NCI-H2196 (cell line): ENCODE data around the gene IL1RAPL1.
"Not testable (repeated sequence)": the region's sequence is repeated elsewhere in the genome, so short reads cannot be mapped to it uniquely, and the experiment has no call there.

Experiments
- DNase-seq: peaks from one replicate; lab custom pipeline; 2025; ENCODE audit not compliant: unreplicated experiment; lab: John Stamatoyannopoulos, UW

Gene IL1RAPL1

GRCh38 chrX:28766561-28766960 lies 179.3 kb downstream of the IL1RAPL1 start:
- DNase-seq: not testable (repeated sequence)

DNA sequence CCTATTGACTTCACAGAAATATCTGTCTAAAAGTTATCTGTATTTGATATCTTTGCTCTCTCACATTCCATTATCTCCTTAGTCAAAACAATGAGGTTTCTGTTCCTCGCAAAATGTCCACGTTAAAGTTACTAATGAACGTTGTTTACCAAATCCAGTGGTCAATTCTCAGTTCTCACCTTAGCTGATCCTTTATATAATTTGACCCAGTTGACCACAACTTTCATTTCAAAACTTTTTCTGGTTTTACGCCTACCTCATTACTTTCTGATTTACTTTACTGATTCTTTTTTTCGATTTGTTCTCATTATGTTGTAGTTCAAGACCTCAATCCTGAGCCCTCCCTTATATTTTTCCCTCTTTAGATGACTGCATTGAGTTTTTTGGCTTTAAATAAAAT lies 186.6 kb downstream of the IL1RAPL1 start:
- DNase-seq: no peak

- no peak for DNase-seq
Observed at GRCh38 chrX:28787206-28787605, 200.0 kb downstream of the IL1RAPL1 start.

DNA sequence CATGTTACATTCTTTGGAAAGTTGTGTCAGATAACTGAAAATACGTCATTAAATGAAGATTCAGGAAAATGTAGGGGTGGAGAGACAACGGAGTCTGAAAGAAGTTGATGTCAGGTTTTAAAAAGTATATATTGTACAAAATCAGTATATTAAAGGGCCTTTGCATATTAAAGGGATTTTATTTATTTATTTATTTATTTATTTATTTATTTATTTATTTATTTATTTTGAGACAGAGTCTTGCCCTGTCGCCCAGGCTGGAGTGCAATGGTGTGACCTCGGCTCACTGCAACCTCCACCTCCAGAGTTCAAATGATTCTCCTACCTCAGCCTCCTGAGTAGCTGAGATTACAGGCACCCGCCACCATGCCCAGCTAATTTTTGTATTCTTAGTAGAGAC lies 213.4 kb downstream of the IL1RAPL1 start:
- not testable (repeated sequence) for DNase-seq

GRCh38 chrX:28802625-28803024 lies 215.4 kb downstream of the IL1RAPL1 start:
- no peak for DNase-seq

DNA sequence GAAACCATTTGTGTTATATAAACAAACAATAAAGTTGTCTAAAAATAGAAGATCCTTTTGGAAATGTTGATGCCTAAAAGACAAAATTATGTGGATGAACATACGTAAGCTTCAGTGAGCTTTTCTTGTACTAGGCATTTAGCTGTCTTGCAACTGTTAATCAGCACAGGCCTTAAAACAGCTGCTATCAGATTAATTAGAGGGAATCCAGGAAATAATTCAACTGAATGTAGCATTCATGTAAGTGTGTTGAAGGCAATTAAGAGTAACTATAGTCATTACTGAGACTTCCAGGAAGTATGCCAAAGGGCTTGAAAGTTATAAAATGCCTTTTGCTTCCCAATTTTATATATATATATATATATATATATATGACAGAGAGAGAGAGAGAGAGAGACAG lies 248.7 kb downstream of the IL1RAPL1 start:
- no peak for DNase-seq

GRCh38 chrX:28843817-28844216 lies 256.6 kb downstream of the IL1RAPL1 start:
- DNase-seq: no peak

GRCh38 chrX:28847423-28847822 lies 260.2 kb downstream of the IL1RAPL1 start:
- DNase-seq: no peak

GRCh38 chrX:28848707-28849106 lies 261.5 kb downstream of the IL1RAPL1 start:
- no peak for DNase-seq

- no peak for DNase-seq
Observed at GRCh38 chrX:28850955-28851354, 263.7 kb downstream of the IL1RAPL1 start.

- no peak for DNase-seq
Observed at GRCh38 chrX:28851871-28852270, 264.6 kb downstream of the IL1RAPL1 start.

DNA sequence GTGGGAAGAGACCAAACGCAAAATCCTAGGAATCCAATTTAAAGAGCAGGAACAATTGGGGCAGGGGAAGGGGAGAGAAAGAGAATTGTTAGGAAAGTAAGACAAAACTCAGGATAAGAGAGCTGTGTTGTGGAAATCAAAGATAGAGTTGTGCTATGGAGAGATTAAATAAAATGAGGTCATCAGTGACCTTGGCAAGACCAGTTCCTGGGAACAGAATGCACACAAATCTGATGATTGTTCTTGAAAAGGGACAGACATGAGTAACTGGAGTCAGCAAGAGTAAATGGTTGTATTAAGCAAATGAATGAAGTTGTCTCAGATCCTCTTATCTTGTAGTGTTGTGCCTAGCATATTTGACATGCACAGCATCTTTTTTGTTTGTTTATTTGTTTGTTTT lies 267.4 kb downstream of the IL1RAPL1 start:
- DNase-seq: no peak

- DNase-seq: no peak
Observed at GRCh38 chrX:28876408-28876807, 289.2 kb downstream of the IL1RAPL1 start.

- no peak for DNase-seq
Observed at GRCh38 chrX:28876901-28877300, 289.7 kb downstream of the IL1RAPL1 start.

GRCh38 chrX:28880136-28880535 lies 292.9 kb downstream of the IL1RAPL1 start:
- DNase-seq: no peak

- no peak for DNase-seq
Observed at GRCh38 chrX:28884823-28885222, 297.6 kb downstream of the IL1RAPL1 start.

GRCh38 chrX:28888416-28888815 lies 301.2 kb downstream of the IL1RAPL1 start:
- DNase-seq: no peak

DNA sequence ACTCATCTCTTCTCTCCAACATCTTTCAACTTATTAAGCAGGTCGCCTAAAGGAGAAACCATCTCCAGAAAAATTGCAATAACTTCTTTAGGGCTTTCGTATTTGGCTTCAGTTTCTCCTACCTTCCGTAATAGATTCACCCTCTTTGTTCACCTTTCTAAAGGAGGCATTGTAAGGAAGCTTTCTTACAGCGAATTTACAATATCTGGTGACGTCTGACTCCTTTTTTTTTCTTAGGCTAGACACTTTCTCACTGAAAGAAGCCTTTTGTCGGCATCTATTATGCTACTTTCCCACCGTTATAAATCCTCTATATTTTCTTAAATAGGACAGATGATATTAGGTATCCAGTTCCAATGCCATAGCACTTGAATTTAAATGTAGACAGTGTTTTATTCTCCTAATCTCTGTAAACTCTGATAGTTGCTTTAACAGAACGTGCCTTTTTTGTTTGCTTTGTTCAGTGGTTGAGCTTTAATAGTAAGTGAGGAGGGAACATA lies 302.4 kb downstream of the IL1RAPL1 start:
- DNase-seq: no peak

- no peak for DNase-seq
Observed at GRCh38 chrX:28901637-28902036, 314.4 kb downstream of the IL1RAPL1 start.

DNA sequence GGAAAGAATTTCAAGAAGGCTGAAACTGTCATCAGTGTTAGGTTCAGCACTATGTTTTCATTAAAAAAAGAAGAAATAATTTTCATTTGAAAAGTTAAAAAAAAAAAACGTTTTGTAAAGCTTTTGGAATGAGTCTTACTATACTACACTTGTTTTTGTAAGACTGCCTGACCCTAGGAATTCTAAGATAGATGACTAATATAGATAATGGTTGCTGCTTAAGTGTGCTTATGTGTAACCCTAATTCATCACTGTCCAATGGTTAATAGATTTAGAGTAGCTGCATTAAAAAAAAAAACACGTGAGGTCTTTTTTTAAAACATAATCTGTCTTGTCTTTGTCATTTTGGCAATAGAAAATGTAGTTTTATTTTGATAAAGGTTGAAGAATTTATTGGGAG lies 323.2 kb downstream of the IL1RAPL1 start:
- no peak for DNase-seq

DNA sequence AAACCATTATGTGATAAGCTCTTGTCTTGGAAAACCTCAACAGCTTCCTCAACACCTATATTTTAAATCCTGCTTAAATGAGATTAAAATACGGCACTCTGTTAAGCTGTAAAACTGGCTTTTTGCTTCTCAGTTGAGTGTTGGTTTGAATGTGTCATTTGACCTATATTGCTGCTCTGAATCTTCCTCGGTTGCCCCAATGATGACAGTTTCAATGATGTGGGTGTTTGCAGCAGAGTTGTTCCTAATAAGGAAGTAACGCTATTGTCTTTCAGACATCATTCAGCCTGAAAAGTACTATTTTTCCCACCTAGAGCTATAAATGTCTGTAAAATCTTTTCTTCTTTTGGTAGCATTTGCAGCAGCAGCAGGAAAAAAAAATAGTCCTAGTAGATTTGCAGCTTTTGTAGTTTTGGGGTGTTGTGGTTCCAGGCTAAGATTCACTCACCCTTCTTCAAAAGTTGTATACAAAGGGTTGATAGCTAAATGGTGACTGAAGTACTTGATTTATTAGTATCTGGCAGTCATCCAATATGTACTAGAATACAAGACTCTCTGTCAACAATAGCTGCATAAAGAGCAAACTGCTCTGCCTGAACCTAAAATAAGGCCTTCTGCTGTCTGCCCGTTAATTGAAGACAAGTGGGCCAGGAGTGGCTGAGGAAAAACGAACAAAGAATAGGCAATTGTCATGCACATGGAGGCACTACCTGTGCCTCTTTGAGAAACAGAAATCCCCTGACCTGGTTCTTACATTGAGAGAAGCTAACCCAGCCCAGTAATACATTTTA lies 333.1 kb downstream of the IL1RAPL1 start:
- DNase-seq: no peak

DNA sequence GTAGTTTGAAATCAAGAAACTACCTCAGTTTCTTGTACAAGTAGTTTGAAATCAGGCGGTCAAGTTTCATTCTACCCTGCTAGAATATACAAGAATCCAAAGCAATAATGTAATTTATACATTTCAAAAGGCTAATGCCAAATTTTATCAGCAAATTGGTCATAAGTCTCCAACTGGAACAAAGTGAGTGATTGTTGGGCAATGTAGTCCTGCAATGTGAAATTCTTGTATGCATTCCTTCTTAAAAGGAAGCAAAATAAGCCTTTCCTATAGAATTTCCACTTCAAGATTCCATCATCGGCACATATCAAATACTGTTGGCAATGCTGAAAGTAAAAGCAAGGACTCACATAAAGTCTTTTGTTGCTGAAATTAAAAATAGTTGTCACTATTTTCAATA lies 334.9 kb downstream of the IL1RAPL1 start:
- no peak for DNase-seq

- DNase-seq: no peak
Observed at GRCh38 chrX:28946846-28947245, 359.6 kb downstream of the IL1RAPL1 start.
